Raji (cell line): ENCODE results near the gene NAA30.

Experiments used
- POLR2A ChIP-seq: IDR thresholded peaks from 2 replicates; pipeline ENCODE4 v1.6.1; 2011; ENCODE audit warnings: low read depth, low read length, control low read depth; ENCODE audit not compliant: insufficient read depth

Gene NAA30

DNA sequence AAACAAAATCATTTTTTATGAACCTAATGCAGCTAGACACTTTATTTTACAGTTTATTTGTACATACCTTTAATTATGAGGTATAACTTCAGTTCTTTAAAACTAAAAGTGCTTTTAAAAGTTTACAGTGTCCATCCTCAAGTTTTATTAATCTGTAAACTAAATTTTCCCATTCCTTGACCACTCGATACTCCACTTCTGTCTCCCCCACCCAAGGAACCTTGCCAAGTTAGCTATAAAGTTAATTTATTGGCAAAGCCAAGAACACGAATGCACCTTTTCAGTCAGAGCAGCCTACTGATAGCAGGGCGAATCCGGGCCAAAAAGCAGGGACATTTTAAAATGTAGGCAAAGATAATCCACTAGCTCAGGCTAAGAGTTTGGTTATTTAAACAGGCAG lies 29.6 kb downstream of the NAA30 start:
- TF ChIP-seq POLR2A = no peak

DNA sequence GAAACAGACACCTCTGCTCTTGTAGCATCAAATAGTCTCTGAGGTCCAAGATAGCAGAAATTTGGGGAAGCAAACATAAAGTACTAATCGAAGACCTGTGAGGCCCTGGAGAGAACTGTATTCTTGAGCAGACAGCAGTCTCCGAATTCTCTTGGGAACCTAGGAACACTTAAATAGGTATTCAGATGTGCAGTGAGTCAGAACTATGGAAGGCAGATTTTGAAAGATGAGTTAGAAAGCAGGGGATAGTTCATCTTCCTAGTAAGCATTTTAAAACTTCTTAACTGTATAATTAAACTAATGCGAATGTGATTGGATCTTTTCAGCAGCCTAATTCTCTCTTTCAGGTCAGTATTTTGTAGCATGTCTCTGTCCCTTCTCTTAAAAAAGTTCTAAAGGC lies 30.6 kb downstream of the NAA30 start:
- no peak for TF ChIP-seq POLR2A

DNA sequence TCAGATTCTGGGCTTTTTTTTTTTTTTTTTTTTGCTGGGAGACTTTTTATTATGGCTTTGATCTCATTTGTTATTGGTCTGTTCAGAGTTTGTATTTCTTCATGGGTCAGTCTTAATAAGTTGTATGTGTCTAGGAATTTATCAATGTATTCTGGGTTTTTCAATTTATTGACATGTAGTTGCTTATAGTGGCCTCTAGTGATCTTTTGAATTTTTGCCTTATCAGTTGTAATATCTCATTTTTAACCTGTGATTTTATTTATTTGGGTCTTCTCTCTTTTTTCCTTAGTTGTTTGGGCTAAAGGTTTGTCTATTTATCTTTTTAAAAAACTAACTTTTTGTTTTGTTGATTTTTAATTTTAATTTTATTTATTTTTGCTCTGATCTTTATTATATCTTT lies 45.5 kb downstream of the NAA30 start:
- no peak for TF ChIP-seq POLR2A

DNA sequence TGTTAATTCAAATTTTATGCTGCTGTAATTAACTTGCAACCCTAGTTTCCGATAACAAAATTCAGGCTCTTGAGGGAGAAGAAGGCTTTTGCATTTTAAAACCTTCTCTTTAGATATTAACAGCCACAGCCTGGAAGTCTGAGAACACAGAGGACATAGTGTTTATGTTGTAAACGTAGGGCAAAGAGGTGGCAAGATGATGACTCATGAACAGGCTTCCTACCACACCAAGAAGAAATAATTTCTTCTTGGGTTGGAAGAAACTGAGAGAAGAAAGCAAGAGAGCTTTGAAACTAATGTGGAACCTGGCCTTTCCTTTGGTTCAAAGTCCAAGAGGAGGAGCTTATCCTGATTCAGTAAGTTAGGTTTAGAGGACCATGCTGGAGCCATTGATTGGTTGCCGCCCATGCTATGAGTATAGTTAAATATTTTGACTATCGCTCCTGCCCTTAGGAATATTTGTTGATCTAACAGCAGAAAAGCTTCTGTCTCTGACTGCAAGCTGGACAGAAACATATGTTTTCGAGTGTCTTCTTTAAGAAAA lies 71.5 kb downstream of the NAA30 start:
- TF ChIP-seq POLR2A = no peak

DNA sequence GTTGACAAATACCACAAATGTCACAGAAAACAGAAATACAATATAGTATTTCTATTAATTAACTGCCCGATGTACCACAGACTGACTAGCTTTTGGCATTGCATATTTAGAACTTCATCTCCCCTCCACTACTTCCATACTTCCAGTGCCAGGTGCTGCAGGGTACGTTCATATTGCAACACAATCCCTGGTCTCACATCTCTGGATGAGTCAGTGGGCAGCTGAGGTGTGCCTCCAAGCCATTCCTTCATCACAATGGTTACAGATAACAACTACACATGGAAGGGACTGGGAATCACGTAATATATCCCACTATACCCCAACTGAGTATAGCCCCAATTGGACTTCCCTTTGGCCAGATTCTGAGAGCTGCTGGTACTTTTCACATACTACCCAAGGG lies 72.2 kb downstream of the NAA30 start:
- no peak for TF ChIP-seq POLR2A

DNA sequence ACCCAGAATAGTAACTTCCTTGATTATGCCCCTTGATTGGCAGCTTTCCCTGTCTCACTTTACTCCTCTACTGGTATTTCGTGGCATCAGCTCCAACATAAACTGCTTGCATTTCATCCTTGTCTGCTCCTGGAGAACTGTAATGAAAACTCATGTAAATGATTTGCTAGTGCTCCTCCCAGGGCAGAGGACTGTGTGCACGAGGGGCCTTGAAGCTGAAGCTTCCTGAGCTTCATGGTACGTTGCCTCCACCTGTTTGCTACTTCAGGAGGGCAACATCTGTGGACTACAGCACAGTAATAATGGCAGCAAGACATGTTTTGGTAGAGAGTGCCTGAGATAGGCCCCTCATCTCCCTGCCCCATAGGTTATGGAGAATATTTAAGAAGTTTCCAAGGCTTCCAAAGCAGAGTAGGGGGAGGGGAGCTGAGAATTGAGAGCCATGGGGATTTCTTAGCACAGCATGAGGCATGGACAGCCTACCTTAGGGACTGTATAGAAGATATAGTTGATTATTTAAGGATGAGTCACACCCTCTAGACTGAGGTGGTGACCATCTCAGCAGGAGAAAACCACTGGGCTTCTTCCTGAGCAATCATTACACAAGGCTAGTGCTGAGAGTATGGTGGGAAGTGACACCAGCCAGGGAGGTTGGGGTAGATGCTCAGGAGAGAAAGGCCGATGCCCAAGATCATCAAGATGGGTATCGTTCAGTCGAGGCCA lies 73.8 kb downstream of the NAA30 start:
- no peak for TF ChIP-seq POLR2A
